GM12872 (cell line): ENCODE data around the gene WWOX.

ENCODE experiments used
- CTCF ChIP-seq: IDR thresholded peaks from 3 replicates; pipeline ENCODE4 v1.5.1; 2011; ENCODE audit warnings: low read depth, mild to moderate bottlenecking, low read length, moderate library complexity; ENCODE audit not compliant: insufficient read depth

WWOX gene

GRCh38 chr16:79104567-79104966, 1005.1 kb downstream of the WWOX start:
- no peak for TF ChIP-seq CTCF

- TF ChIP-seq CTCF, result no peak
Measured at GRCh38 chr16:79107301-79107700, 1007.8 kb downstream of the WWOX start.

GRCh38 chr16:79109771-79110170, 1010.3 kb downstream of the WWOX start:
- no peak for TF ChIP-seq CTCF

- TF ChIP-seq CTCF, result no peak
Measured at GRCh38 chr16:79110242-79110641, 1010.8 kb downstream of the WWOX start.

GRCh38 chr16:79110953-79111352, 1011.5 kb downstream of the WWOX start:
- no peak for TF ChIP-seq CTCF

- TF ChIP-seq CTCF, result no peak
Measured at GRCh38 chr16:79112462-79112861, 1013.0 kb downstream of the WWOX start.

- TF ChIP-seq CTCF, result no peak
Measured at GRCh38 chr16:79113826-79114225, 1014.4 kb downstream of the WWOX start.

- no peak for TF ChIP-seq CTCF
Measured at GRCh38 chr16:79114759-79115158, 1015.3 kb downstream of the WWOX start.
